Measurements from ENCODE around the gene ARSB.
"Not testable (repeated sequence)": the region's sequence is repeated elsewhere in the genome, so short reads cannot be mapped to it uniquely, and the experiment has no call there.

Gene ARSB

DNA sequence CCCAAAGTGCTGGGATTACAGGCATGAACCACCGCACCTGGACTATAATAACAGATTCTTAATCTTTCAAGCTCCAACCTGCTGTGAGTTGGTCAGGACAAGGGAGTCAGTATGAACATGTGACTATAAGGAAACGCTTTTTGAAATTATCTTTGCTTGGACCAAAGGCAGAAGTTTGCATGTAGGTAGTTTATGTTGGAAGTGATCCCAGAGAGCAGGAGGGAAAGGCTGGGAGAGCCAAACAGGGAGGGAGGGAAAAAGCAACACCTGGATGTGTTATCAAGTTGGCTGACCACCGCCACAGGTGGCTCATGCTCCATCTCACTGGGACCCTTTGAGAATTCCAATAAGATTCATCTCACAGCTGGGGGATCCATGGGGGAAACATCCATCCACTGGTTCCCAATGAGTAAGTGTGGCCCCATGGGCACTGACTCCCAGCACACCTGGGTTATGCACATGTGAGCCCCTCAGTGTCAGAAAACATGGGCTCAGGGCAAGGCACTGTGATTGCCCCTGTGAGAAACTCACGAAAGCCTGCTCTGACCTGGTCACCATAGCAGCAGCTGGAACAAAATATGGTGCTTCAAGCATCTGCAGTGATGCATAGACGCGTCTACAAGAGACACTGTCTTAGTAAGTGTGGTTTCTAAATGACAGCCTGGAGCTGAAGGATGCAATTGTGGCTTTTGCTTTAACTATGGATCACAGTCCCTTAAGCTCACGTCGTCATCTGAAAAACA, 62.1 kb downstream of the ARSB start:
- no peak for DNase-seq
- no peaks in the 10 kb centered on the region for H3K9me3 ChIP-seq (ENCODE audit: control insufficient read depth, low read length)
- no peaks in the 10 kb centered on the region for H3K27me3 ChIP-seq (replicated peaks; ENCODE audit: control insufficient read depth, insufficient read depth, low read length, poor library complexity, severe bottlenecking)
- H3K27ac ChIP-seq (ENCODE audit: insufficient read depth, low read length, poor library complexity, severe bottlenecking), result no peak overlapping the region
- no peaks in the 10 kb centered on the region for H3K4me1 ChIP-seq (ENCODE audit: control insufficient read depth, insufficient read depth, low read length, poor library complexity, severe bottlenecking)
- no peak overlapping the region for H3K4me3 ChIP-seq (ENCODE audit: insufficient read depth, low read depth, low read length, poor library complexity, severe bottlenecking)
- no peaks in the 10 kb centered on the region for H3K36me3 ChIP-seq (ENCODE audit: control insufficient read depth, insufficient read depth, low read length)

GRCh38 chr5:78920604-78921003, 64.5 kb downstream of the ARSB start:
- no peaks in the 10 kb centered on the region for H3K36me3 ChIP-seq (ENCODE audit: control insufficient read depth, insufficient read depth, low read length)
- no peaks in the 10 kb centered on the region for H3K27me3 ChIP-seq (replicated peaks; ENCODE audit: control insufficient read depth, insufficient read depth, low read length, poor library complexity, severe bottlenecking)
- no peaks in the 10 kb centered on the region for H3K4me1 ChIP-seq (ENCODE audit: control insufficient read depth, insufficient read depth, low read length, poor library complexity, severe bottlenecking)
- no peak for DNase-seq
- H3K27ac ChIP-seq (ENCODE audit: insufficient read depth, low read length, poor library complexity, severe bottlenecking), result no peak overlapping the region
- H3K4me3 ChIP-seq (ENCODE audit: insufficient read depth, low read depth, low read length, poor library complexity, severe bottlenecking), result no peak overlapping the region
- no peaks in the 10 kb centered on the region for H3K9me3 ChIP-seq (ENCODE audit: control insufficient read depth, low read length)

- no peak overlapping the region for H3K27ac ChIP-seq (ENCODE audit: insufficient read depth, low read length, poor library complexity, severe bottlenecking)
- no peaks in the 10 kb centered on the region for H3K9me3 ChIP-seq (ENCODE audit: control insufficient read depth, low read length)
- H3K27me3 ChIP-seq (replicated peaks; ENCODE audit: control insufficient read depth, insufficient read depth, low read length, poor library complexity, severe bottlenecking), result no peaks in the 10 kb centered on the region
- no peaks in the 10 kb centered on the region for H3K36me3 ChIP-seq (ENCODE audit: control insufficient read depth, insufficient read depth, low read length)
- H3K4me3 ChIP-seq (ENCODE audit: insufficient read depth, low read depth, low read length, poor library complexity, severe bottlenecking), result no peak overlapping the region
- DNase-seq, result no peak
- no peaks in the 10 kb centered on the region for H3K4me1 ChIP-seq (ENCODE audit: control insufficient read depth, insufficient read depth, low read length, poor library complexity, severe bottlenecking)
Measured at GRCh38 chr5:78919796-78920195, 65.3 kb downstream of the ARSB start.

DNA sequence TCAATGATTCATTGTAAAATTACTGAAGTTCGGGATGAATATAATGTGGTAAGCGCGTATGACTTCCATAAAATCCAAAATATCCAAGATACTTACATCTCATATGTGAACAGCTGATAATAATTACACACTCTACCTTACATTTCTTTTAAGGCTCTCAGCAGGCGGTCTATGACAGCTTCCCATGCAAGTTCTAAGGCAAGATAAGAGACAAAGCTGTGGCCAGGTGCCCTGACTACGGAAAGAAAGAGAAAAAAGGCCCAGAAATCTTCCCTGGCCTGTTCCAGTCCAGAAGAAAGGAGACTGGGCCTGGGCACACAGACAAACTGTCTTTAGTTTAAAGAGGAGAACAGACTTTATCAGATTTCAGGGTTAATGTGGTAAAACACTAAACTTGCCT, 69.1 kb downstream of the ARSB start:
- Histone ChIP-seq H3K27ac (ENCODE audit: insufficient read depth, low read length, poor library complexity, severe bottlenecking) (no peak overlapping the region), H3K36me3 (ENCODE audit: control insufficient read depth, insufficient read depth, low read length) (no peaks in the 10 kb centered on the region), H3K9me3 (ENCODE audit: control insufficient read depth, low read length) (no peaks in the 10 kb centered on the region), H3K27me3 (replicated peaks; ENCODE audit: control insufficient read depth, insufficient read depth, low read length, poor library complexity, severe bottlenecking) (no peaks in the 10 kb centered on the region), H3K4me1 (ENCODE audit: control insufficient read depth, insufficient read depth, low read length, poor library complexity, severe bottlenecking) (no peaks in the 10 kb centered on the region), H3K4me3 (ENCODE audit: insufficient read depth, low read depth, low read length, poor library complexity, severe bottlenecking) (no peak overlapping the region)
- DNase-seq, result no peak

DNA sequence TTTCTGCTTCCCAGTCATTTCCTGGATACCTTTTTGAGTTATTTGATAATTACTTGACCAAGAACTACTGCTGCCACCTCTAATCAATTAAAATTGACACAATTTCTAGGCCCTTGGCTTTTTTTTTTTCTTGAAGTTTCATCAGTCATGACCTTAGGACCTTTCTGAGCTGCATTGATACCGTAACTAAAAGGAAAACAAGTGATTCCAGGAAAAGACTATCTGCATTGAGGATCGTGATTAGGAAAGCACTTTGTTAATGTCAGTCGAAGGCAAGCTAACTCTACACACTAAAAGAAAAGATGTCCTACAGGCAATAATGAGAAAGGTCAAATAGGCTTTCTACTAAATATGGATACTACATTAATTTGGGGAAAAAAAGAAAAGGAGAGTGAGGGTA, 69.9 kb downstream of the ARSB start:
- H3K4me1 ChIP-seq (ENCODE audit: control insufficient read depth, insufficient read depth, low read length, poor library complexity, severe bottlenecking), result no peaks in the 10 kb centered on the region
- H3K36me3 ChIP-seq (ENCODE audit: control insufficient read depth, insufficient read depth, low read length), result no peaks in the 10 kb centered on the region
- H3K27ac ChIP-seq (ENCODE audit: insufficient read depth, low read length, poor library complexity, severe bottlenecking), result no peak overlapping the region
- no peak overlapping the region for H3K4me3 ChIP-seq (ENCODE audit: insufficient read depth, low read depth, low read length, poor library complexity, severe bottlenecking)
- no peaks in the 10 kb centered on the region for H3K9me3 ChIP-seq (ENCODE audit: control insufficient read depth, low read length)
- no peaks in the 10 kb centered on the region for H3K27me3 ChIP-seq (replicated peaks; ENCODE audit: control insufficient read depth, insufficient read depth, low read length, poor library complexity, severe bottlenecking)
- no peak for DNase-seq

GRCh38 chr5:78912811-78913210, 72.3 kb downstream of the ARSB start:
- no peaks in the 10 kb centered on the region for H3K4me1 ChIP-seq (ENCODE audit: control insufficient read depth, insufficient read depth, low read length, poor library complexity, severe bottlenecking)
- H3K27ac ChIP-seq (ENCODE audit: insufficient read depth, low read length, poor library complexity, severe bottlenecking), result no peak overlapping the region
- no peak for DNase-seq
- H3K4me3 ChIP-seq (ENCODE audit: insufficient read depth, low read depth, low read length, poor library complexity, severe bottlenecking), result no peak overlapping the region
- no peaks in the 10 kb centered on the region for H3K27me3 ChIP-seq (replicated peaks; ENCODE audit: control insufficient read depth, insufficient read depth, low read length, poor library complexity, severe bottlenecking)
- H3K36me3 ChIP-seq (ENCODE audit: control insufficient read depth, insufficient read depth, low read length), result no peaks in the 10 kb centered on the region
- H3K9me3 ChIP-seq (ENCODE audit: control insufficient read depth, low read length), result no peaks in the 10 kb centered on the region

DNA sequence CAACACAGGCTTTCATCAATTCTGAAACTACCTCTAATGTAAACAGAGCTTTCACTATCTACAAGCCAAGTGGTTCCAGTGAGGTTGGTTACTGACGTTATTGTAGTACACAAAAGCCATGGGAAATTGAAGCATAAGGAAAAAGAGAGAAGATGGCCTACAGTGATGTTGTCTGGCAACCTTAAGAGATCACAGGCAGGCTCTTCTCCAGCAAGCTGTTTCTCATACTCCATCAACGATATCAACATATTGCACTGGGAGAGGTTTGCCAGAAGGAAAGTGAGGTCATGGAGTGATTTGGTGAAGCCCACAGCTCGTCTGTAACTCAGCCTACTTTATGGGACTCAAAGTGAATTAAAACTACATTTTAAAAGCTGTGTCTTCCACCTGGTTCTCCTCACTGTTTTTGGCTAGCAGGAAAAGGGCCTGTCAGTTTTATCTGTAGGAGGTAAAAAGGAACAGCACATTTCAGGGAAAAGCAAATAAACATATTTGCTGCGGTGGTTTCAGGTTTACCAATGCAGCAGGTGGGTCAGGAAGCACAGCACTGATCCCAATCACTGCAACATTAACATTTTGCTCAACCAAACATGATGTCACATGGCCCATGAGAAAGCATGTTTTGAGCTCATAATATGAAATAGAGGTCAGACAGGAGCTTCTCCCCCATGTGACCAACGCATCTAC, 72.9 kb downstream of the ARSB start:
- no peak overlapping the region for H3K4me3 ChIP-seq (ENCODE audit: insufficient read depth, low read depth, low read length, poor library complexity, severe bottlenecking)
- no peaks in the 10 kb centered on the region for H3K4me1 ChIP-seq (ENCODE audit: control insufficient read depth, insufficient read depth, low read length, poor library complexity, severe bottlenecking)
- no peaks in the 10 kb centered on the region for H3K9me3 ChIP-seq (ENCODE audit: control insufficient read depth, low read length)
- no peaks in the 10 kb centered on the region for H3K36me3 ChIP-seq (ENCODE audit: control insufficient read depth, insufficient read depth, low read length)
- no peaks in the 10 kb centered on the region for H3K27me3 ChIP-seq (replicated peaks; ENCODE audit: control insufficient read depth, insufficient read depth, low read length, poor library complexity, severe bottlenecking)
- DNase-seq, result no peak
- no peak overlapping the region for H3K27ac ChIP-seq (ENCODE audit: insufficient read depth, low read length, poor library complexity, severe bottlenecking)

DNA sequence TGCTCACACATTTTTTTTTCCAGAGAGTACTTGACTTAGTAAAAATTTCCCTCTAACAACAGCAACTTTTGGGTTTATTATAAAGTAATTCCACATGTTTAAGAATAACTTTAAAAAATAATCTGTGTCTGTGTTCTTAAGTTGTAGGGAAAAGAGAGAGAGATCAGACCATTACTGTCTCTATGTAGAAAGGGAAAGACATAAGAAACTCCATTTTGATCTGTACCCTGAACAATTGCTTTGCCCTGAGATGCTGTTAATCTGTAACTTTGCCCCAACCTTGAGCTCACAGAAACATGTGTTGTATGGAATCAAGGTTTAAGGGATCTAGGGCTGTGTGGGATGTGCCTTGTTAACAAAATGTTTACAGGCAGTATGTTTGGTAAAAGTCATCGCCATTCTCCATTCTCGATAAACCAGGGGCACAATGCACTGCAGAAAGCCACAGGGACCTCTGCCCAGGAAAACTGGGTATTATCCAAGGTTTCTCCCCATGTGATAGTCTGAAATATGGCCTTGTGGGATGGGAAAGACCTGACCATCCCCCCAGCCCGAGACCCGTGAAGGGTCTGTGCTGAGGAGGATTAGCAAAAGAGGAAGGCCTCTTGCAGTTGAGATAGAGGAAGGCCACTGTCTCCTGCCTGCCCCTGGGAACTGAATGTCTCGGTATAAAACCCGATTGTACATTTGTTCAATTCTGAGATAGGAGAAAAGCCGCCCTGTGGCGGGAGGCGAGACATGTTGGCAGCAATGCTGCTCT, 75.7 kb downstream of the ARSB start:
- H3K27me3 ChIP-seq (replicated peaks; ENCODE audit: control insufficient read depth, insufficient read depth, low read length, poor library complexity, severe bottlenecking); H3K9me3 ChIP-seq (ENCODE audit: control insufficient read depth, low read length); H3K27ac ChIP-seq (ENCODE audit: insufficient read depth, low read length, poor library complexity, severe bottlenecking); H3K36me3 ChIP-seq (ENCODE audit: control insufficient read depth, insufficient read depth, low read length); H3K4me3 ChIP-seq (ENCODE audit: insufficient read depth, low read depth, low read length, poor library complexity, severe bottlenecking); H3K4me1 ChIP-seq (ENCODE audit: control insufficient read depth, insufficient read depth, low read length, poor library complexity, severe bottlenecking); DNase-seq: not testable (repeated sequence)

- no peaks in the 10 kb centered on the region for H3K9me3 ChIP-seq (ENCODE audit: control insufficient read depth, low read length)
- DNase-seq, result no peak
- H3K4me1 ChIP-seq (ENCODE audit: control insufficient read depth, insufficient read depth, low read length, poor library complexity, severe bottlenecking), result no peaks in the 10 kb centered on the region
- H3K4me3 ChIP-seq (ENCODE audit: insufficient read depth, low read depth, low read length, poor library complexity, severe bottlenecking), result no peak overlapping the region
- no peak overlapping the region for H3K27ac ChIP-seq (ENCODE audit: insufficient read depth, low read length, poor library complexity, severe bottlenecking)
- H3K36me3 ChIP-seq (ENCODE audit: control insufficient read depth, insufficient read depth, low read length), result no peaks in the 10 kb centered on the region
- H3K27me3 ChIP-seq (replicated peaks; ENCODE audit: control insufficient read depth, insufficient read depth, low read length, poor library complexity, severe bottlenecking), result no peaks in the 10 kb centered on the region
Measured at GRCh38 chr5:78908173-78909061, 76.7 kb downstream of the ARSB start.
